Mesendoderm (in vitro differentiated cells): ENCODE data around the gene ZNF615.

Experiments
- DNase-seq: peaks from one replicate; pipeline ENCODE4 v3.0.0; 2013
- H2AK5ac ChIP-seq: 2 replicates; pipeline ENCODE4 v1.6.1; 2013; ENCODE audit warnings: low read length, inconsistent platforms
- H2BK120ac ChIP-seq: 2 replicates; pipeline ENCODE4 v1.6.1; 2013; ENCODE audit warnings: low read depth, mild to moderate bottlenecking, low read length, moderate library complexity, mixed read lengths
- H2BK15ac ChIP-seq: replicated peaks from 2 replicates; pipeline ENCODE4 v1.6.1; 2013; ENCODE audit warnings: low read depth, mild to moderate bottlenecking, moderate library complexity
- H2BK5ac ChIP-seq: 2 replicates; pipeline ENCODE4 v1.6.1; 2013; ENCODE audit warnings: low read length, inconsistent platforms
- H3K18ac ChIP-seq: 2 replicates; pipeline ENCODE4 v1.6.1; 2013; ENCODE audit warnings: mild to moderate bottlenecking, low read length, mixed read lengths
- H3K23ac ChIP-seq: one replicate; pipeline ENCODE4 v1.6.1; 2013; ENCODE audit warnings: low read length
- H3K27ac ChIP-seq: 2 replicates; pipeline ENCODE4 v1.5.1; 2013; ENCODE audit warnings: low read depth, mild to moderate bottlenecking, inconsistent platforms, low read length, moderate library complexity
- H3K27me3 ChIP-seq: 2 replicates; pipeline ENCODE4 v1.6.1; 2013; ENCODE audit warnings: low read length, control low read depth, mild to moderate bottlenecking, inconsistent platforms; ENCODE audit not compliant: insufficient read depth, poor library complexity
- H3K36me3 ChIP-seq: 2 replicates; pipeline ENCODE4 v1.6.1; 2013; ENCODE audit warnings: low read length, inconsistent platforms; ENCODE audit not compliant: control insufficient read depth, insufficient read depth
- H3K4ac ChIP-seq: one replicate; pipeline ENCODE4 v1.6.1; 2013; ENCODE audit warnings: low read depth, mild to moderate bottlenecking, low read length, moderate library complexity
- H3K4me1 ChIP-seq: 2 replicates; pipeline ENCODE4 v1.6.1; 2013; ENCODE audit warnings: low read depth, low read length, inconsistent platforms; ENCODE audit not compliant: control insufficient read depth
- H3K4me2 ChIP-seq: 2 replicates; pipeline ENCODE4 v1.6.1; 2013; ENCODE audit warnings: low read length
- H3K4me3 ChIP-seq: 2 replicates; pipeline ENCODE4 v1.5.1; 2013; ENCODE audit warnings: mild to moderate bottlenecking, low read length
- H3K56ac ChIP-seq: one replicate; pipeline ENCODE4 v1.6.1; 2013; ENCODE audit warnings: low read length
- H3K79me1 ChIP-seq: 2 replicates; pipeline ENCODE4 v1.6.1; 2013; ENCODE audit warnings: low read length, inconsistent platforms
- H3K79me2 ChIP-seq: 2 replicates; pipeline ENCODE4 v1.6.1; 2013; ENCODE audit warnings: mild to moderate bottlenecking, low read length; ENCODE audit not compliant: control insufficient read depth, insufficient read depth
- H3K9ac ChIP-seq: 2 replicates; pipeline ENCODE4 v1.6.1; 2013; ENCODE audit warnings: low read length, inconsistent platforms
- H4K5ac ChIP-seq: one replicate; pipeline ENCODE4 v1.6.1; 2013; ENCODE audit warnings: low read length
- H4K8ac ChIP-seq: one replicate; pipeline ENCODE4 v1.6.1; 2013; ENCODE audit warnings: low read depth, mild to moderate bottlenecking, control low read depth, low read length, moderate library complexity
- WGBS: extraction: QIAGEN DNeasy Blood & Tissue Kit; methylation state at CpG from one replicate; pipeline ENCODE4 v1.1.7; 2013; ENCODE audit warnings: low lambda C conversion rate, missing lambda C conversion rate; ENCODE audit not compliant: insufficient coverage; ENCODE audit errors: extremely low coverage; 5-methylcytosine and 5-hydroxymethylcytosine counted together

Gene ZNF615

DNA sequence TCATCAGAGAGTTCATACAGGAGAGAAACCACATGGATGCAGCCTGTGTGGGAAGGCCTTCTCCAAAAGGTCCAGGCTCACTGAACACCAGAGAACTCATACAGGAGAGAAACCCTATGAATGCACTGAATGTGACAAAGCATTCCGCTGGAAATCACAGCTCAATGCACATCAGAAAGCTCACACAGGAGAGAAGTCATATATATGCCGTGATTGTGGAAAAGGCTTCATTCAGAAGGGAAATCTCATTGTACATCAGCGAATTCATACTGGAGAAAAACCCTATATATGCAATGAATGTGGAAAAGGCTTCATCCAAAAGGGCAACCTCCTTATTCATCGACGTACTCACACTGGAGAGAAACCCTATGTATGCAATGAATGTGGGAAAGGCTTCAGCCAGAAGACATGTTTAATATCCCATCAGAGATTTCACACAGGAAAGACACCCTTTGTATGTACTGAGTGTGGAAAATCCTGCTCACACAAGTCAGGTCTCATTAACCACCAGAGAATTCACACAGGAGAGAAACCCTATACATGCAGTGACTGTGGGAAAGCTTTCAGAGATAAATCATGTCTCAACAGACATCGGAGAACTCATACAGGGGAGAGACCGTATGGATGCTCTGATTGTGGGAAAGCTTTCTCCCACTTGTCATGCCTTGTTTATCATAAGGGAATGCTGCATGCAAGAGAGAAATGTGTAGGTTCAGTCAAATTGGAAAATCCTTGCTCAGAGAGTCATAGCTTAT, 63.0 kb downstream of the ZNF615 start:
- H3K36me3 ChIP-seq, result peaks cover 25% of the 10 kb centered on the region

More for the DNA sequence above, 63.0 kb downstream of the ZNF615 start:
- H3K27ac ChIP-seq, result no peak overlapping the region
- no peaks in the 10 kb centered on the region for H3K79me2 ChIP-seq
- WGBS, result no CpG with 5 or more reads among the region's 7 CpGs
- no peak overlapping the region for H3K23ac ChIP-seq
- H3K18ac ChIP-seq, result no peak overlapping the region
- no peak overlapping the region for H3K4ac ChIP-seq
- H3K4me2 ChIP-seq, result no peak overlapping the region
- peak overlapping the region; percentile 34 for H3K4me3 ChIP-seq
- no peak overlapping the region for H3K9ac ChIP-seq
- H2BK120ac ChIP-seq, result no peak overlapping the region
- no peak overlapping the region for H3K56ac ChIP-seq
- H4K5ac ChIP-seq, result no peak overlapping the region
- H4K8ac ChIP-seq, result no peak overlapping the region
- no peaks in the 10 kb centered on the region for H3K4me1 ChIP-seq
- H2BK5ac ChIP-seq, result no peak overlapping the region
- H2BK15ac ChIP-seq, result no peak overlapping the region
- no peak overlapping the region for H2AK5ac ChIP-seq
- DNase-seq, result peak; percentile 44
- no peaks in the 10 kb centered on the region for H3K79me1 ChIP-seq
- no peaks in the 10 kb centered on the region for H3K27me3 ChIP-seq
